ENCODE results near the gene KBTBD13.
"Not testable (repeated sequence)": the region's sequence is repeated elsewhere in the genome, so short reads cannot be mapped to it uniquely, and the experiment has no call there.

The KBTBD13 gene

DNA sequence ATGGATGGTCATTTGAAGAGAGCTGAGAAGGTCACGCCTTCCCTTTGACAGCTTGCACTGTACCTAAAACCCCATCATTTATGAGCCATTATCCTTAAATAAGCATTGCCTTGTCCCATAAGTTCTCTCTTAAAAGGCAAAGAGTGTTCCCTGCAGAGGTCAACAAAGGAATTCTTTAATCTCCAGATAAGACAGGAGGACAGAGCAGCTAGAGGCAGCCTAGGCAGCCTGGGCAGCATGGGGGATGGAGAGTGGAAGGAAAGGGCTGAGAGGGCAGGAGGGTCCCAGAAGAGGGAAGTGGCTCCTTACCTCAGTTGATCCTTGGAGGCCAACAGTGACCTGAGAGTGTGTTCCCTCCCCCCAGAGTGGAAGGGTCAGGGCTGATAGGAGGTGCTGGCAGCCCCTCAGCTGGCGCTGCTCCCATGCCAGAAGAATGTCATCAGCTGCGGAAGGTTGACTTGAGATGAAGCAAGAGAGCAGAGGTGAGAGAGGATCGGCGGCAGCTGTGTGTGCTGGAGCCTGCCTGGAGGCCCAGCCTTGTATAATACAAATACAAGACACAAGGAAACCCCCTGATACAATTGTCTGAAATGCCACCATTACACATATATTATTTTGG is 12.8 kb downstream of the KBTBD13 start:
- DNase-seq (ENCODE audit: low read depth): no peak

DNA sequence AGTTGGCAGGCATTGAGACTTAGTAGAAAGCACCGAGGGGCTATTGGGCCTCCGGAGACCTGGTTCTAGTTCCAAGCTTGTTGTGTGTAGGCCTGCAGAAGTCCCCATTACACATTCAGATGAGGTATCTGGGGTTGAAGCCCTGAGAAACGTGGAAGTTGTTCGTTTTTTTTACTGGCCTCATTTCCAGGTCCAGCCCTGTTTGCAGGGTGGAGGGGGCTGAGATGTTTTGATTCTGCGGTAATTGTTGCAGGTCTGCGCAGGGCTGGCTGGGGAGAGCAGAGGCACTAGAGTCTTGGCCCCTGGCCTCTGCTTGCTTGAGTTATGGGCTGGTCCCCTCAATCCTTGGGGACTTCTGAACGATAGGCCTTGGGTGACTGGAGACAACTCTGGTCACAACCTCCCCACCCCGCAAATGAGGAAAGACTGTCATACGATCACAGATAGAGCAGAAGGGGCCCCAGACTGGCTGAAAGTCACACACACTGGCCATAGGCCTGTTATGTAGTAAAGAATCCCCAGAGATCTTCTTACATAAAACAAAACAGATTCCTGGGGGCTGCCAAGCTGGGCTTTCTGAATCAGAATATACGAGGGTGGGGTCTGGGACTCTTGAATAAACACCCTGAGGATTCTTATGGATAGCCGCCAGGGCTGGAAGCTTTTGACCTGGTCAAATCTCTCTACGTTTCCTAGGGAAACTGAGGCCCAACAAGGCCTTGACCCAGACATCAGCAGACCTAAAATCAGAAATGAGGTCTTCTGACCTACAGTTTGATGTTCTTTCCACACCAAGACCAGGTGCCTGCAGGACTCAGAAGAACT is 15.6 kb downstream of the KBTBD13 start:
- no peak for DNase-seq (ENCODE audit: low read depth)

DNA sequence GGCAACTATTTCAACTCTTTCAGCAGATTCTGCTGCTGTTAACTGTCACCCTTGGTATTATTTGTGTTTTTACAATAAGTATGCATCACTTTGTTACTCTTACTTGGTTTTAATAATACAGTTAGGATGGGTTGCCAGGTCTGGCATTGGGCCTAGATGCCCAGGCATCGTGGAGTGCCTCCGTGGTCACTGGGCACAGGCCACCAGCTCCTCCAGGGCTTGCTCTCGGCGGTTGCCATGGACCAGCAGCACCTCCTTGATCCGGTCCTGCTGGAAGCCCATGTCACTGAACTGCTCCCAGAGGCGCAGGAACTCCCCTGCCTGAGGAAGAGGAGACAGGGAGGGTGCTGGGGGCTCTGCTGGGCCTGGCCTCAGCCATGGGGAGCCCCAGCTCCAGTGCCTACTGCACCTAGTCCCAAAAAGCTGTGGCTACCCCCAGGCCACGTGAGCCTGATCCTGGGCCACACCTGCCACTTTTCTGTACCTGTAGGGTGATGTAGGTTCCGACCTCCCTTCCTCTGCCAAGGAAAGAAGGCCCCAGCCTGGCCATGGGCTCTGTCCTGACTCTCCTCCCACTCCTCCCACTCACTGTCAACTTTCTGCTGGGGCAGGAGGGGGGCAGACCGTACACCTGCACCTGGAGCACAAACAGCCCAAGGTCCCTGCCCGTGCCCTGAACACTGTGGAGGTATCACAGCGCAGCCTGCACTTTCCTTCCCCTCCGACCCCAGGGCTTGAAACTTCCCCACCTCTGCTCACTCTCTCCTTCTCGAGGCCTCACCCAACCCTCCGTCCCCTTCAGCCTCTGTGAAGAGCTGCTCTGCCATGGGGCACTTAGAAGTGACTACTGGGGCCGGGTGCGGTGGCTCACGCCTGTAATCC is 16.6 kb downstream of the KBTBD13 start:
- no peak for DNase-seq (ENCODE audit: low read depth)

DNA sequence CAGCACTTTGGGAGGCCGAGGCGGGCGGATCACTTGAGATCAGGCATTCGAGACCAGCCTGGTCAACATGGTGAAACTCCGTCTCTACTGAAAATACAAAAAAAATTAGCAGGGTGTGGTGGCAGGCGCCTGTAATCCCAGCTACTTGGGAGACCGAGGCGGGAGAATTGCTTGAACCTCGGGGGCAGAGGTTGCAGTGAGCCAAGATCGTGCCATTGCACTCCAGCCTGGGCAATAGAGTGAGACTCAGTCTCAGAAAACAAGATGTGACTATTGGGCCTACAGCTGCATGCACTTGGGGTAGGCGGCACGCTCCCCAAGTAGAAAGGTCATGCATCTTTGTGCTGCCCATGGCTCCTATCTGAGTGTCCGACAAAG is 17.2 kb downstream of the KBTBD13 start:
- not testable (repeated sequence) for DNase-seq (ENCODE audit: low read depth)

DNA sequence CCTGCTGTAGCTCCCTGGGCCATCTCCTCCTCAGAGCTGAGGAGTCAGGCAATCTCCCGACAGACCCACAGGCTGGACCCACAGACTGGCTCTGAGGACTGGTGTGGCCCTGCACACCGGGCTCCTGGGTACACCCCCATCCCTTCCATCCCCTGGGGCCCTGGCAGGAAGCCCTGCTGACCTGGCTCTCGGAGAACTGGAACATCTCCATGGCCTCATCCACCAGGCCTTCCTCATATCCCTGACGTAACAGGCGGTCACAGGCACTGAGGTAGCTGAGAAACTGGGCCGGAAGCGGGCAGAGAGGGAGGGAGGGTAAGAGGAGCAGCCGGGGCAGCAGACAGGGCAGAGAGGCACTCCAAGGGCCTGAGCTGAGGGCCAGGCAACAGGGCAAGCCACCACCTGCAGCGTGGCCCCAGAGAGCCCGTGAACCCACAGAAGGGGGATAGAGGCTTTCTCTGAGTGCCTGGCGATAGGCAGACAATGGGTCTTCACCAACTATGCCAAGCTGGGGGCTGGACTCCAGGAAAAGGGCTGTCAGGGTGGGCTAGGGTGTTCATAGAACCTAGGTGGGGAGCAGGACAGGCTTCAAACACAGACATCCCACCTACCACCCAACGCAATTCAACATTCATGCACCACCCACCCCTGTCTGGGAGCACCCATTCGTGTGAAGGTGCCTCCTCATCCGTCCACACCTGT is 17.9 kb downstream of the KBTBD13 start:
- DNase-seq (ENCODE audit: low read depth): no peak

DNA sequence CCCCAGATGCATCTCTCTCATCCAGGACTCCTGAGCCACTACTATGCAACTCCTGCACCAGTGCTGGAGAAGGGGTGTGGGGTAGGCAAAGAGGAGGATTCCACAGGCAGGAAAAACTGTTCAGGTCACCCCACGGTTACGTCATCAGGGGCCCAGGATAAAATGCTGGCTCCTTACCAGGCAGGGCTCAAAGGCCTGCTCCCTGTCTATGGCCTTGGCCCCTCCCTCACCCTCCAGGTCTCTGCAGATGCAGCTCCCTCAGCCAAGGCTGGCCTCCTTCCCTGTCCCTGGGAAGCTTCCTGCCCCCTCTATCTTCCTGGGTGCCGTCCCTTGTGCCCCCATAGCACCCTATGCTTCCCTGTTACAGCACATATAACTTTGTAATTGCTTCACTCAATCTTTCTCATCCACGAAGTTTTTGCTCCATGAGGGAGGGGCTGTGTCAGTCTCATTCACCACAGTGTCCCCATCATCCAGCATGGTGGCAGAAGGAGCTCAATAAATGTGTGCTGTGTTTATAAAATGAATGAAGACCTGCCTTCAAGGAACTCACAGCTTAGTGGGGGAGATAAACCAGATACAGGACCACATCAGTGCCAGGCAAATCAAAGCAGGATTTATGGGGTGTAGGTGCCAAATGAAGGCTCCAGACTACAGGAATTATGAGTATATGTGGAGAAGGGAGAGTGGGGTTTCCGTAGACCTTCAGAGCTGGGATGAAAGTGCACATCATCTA is 18.6 kb downstream of the KBTBD13 start:
- DNase-seq (ENCODE audit: low read depth): no peak

DNA sequence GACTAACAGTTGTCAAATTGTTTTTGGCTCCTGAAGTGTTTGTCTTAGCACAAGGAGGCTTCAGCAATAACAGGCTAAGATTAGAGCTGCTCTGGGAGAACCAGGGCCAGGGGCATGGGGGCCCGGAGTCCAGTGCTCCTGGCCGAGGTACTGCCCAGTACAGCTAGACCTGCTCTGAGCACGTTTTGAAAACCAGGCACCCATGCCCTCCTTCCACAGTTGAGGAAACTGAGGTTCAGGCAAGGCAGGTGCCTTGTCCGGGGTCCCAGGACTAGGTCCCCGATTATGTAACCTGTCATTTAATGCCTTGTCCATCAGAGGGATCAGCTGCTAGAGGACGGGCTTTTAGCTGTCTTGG is 19.2 kb downstream of the KBTBD13 start:
- DNase-seq (ENCODE audit: low read depth): no peak

DNA sequence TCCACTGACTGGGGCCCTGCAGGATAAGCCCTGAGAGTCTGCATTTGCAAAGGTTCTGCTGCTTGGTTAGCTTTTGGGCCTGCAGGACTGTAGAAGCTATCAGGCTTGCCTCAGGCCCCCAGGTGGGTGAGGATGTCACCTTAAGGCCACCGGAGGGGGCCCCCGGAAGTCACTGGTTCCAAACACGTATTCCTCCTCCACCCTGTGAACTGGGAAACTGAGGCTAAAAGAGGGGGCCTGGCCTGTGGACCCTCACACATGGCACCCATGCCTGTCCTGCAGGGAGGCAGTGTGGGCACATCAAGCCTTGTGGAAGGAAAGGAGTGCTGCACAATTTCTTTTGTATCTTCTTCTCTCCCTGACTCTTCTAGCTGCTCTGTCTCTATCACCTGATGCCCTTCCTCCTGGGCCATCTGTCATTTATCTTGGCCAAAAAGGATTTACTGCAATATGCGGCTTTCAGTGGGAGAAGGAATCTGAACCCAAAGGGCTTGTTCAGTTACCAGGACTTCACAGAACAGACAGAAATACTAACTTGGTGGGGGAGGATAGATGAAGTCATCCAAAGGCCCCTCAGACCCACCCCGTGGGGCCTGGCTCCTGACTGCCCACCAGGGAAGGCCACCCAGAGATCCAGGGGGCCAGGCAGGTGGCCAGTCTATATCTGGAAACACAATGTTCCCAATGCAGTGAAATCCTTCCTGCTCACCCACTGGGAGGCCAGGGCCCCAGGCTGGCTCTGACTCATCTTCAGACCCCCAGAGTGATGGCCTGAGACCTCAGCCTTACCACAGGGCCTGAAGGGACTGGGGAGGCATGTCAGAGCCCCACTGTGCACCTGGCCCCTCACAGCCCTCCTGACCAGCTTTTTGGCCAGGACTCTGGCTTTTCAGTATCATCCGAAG is 20.2 kb downstream of the KBTBD13 start:
- DNase-seq (ENCODE audit: low read depth): no peak

DNA sequence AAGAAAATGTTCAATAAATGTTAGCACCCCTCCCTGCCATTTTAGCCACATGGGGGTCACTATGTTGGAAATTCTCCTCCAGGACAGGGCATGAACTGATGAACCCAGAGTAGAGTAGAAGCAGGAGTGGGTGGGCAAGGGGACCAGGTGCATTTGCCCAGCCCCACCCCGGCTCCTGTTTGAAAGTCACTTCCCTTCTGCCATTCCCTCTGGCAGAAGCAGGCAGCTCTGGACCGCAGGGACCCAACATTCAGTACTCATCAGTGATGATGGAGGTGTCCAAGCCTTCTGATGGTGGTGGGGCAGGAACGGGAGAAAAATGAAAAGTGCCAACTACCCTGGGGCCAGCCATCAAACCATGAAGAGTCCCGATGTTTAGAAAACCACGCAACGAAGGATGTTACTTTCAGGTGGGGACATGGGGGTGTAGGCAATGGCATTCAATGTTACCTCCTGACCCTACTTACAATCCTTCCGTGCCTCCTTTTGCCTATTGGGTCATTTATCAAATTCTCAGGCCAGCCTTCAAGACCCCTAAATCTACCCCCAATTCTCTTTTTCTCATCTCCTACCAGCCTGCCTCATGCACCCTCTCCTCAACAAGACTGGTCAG is 21.2 kb downstream of the KBTBD13 start:
- no peak for DNase-seq (ENCODE audit: low read depth)

DNA sequence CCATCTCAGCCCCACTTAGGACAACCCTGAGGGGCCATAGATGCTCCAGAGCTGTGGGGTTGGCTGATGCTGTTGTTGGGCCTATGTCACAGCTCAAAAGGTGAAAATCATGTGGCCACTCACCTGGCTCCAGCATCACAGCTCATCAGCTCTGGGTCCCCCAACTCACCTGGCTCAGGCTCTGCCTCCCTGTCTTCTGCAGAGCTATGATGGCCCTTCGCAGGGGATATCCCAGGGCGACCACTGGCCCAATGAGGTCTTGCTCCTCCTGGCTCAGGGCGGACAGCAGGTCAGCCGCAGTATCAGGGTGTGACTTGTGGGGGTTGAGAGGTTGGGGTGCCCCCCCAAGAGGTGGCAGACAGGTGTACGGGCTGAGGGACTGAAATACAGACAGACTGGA is 22.8 kb downstream of the KBTBD13 start:
- no peak for DNase-seq (ENCODE audit: low read depth)

DNA sequence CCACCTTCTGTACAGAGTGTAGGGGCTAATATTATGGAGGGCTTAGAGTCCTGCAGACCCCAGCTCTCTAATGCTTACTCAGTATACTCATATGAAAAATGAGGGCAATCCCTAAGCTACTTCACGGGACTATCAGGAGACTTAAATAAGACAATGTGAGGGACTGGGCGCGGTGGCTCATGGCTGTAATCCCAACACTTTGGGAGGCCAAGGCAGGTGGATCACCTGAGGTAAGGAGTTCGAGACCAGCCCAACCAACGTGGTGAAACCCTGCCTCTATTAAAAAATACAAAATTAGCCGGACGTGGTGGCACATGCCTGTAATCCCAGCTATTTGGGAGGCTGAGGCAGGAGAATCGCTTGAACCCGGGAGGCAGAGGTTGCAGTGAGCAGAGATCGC is 23.3 kb downstream of the KBTBD13 start:
- DNase-seq (ENCODE audit: low read depth): not testable (repeated sequence)

DNA sequence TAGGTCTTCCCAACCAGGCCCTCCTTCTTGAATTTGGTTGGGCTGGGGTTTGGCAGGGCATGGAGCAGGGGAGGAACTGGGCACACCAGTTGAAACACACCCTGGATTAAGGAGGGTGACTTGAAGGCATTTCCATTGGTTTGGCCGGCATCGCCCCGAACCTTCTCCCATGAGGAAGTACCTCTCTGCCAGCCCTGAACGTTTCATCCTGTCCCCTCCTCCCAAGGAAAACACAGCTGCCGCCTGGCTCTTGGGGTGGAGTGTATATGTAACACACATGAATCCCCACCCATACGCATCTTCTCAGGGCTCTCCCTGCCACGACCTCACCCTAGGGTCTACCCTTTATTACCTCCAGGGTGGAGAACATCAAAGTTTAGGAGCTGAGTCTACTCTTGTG is 23.9 kb downstream of the KBTBD13 start:
- no peak for DNase-seq (ENCODE audit: low read depth)

DNA sequence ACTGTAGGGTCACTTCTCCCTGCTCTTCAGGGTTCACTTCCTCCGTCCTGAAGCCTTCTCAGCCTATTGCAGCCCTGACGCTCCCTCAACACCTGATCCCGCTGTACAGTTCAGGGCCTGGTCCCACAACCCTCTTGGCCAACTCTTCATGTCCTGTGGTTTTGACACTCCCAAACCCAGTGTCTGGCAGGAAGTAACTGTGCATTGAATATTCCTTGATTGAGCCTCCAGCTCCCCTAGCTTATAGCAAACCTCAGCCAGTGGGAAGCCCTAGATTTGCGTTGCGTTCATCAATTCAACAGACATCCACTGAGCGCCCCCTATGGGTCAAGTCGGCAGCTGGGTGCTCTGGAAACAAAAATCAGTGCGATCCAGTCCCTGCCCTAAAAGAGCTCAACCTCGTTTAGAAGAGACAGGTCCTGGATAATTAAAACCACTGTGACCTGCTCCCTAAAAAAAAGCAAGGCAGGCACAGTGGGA is 24.9 kb downstream of the KBTBD13 start:
- DNase-seq (ENCODE audit: low read depth): peak; percentile 22

DNA sequence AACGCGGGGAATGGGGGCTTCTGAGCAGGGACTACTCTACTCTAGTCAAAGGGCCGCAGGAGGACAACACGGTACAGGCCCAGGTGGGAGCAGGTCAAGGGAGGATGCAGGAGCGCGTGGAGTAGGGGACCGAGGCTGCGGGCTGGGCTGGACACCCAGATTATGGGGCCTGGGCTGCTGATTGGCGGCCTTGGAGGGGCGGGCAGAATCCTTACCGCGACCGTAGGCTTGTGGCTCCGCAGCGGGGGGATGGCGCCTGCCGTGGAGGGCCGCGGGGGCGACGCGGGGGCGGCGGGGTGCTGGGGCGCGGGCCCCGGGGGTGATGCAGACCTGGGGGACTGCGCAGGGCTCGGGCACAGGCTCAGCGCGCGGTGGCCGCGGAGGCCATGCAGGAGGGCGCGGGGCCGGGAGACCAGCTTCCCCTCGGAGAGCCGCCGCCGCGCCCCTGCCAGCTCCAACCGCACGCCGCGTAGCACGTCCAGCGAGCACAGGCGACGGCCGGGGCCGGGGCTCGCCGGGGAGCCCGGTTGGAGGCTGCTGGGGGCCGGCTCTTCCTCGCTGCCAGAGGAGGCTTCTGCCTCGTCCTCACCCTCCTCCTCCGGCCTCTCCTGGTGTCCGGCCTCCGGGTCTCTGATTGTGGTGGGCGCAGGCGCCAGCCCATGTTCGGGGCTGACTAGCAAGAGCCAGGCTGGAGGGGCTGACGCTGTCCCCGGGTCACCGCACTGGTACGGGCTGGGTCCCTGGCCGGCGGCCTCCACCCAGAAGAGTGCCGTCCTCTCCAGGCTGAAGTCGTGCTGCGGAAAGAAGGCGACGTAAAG is 25.6 kb downstream of the KBTBD13 start:
- no peak for DNase-seq (ENCODE audit: low read depth)

DNA sequence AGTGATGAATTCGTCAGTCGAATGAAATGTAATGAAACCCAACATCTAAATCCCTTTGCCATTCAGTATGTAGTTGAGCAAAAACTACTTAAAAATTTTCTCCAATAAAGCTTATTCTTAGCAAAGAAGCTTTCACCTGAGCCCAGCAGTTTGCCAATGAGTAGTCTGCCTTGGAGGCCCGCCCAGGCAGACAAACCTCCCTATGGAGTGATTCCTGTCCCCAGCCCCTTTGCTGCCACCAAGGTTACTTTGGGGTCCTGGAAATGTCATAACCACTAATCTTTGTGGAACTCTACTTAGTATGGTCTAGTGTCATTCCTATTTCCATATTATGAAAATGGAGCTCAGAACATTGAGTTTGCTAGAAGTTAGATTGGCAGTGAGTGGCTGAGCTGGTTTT is 26.4 kb downstream of the KBTBD13 start:
- no peak for DNase-seq (ENCODE audit: low read depth)

DNA sequence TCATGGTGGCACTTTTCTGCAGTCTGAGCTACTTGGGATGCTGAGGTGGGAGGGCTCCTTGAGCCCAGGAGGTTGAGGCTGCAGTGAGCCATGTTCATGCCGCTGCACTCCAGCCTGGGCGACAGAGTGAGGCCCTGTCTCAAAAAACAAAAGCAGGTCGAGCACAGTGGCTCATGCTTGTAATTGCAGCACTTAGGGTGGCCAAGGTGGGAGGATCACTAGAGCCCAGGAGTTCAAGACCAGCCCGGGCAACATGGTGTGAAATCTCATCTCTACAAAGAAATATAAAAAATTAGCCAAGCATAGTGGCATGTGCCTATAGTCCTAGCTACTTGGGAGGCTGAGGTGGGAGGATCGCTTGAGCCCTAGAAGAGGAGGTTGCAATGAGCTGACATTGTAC is 28.5 kb downstream of the KBTBD13 start:
- DNase-seq (ENCODE audit: low read depth): no peak

DNA sequence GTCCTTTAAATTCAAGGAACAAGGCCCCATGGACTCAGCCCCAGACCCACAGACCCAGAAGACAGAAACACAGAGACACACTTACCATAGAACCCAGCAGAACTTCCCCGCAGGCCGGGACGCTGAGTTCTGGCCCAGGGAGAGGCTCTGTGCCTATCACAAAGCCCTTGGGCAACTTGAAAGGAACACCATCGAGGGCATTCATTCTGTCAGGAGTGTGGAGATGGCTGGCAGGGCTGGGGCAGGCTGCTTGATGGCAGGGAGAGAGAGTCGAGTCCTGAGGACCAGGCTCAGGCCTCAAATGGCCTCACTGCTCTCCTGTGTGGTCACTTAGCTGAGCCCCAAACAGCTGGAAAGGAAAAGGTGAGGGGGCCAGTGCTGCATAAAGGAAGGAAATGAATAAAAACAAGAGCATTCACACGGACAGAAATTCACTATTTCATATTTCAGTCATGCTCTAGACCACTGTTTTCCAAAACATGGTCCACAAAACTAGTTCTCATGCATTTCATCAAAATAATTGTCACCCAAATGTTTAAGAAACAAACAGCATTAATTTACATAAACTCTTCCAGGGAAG is 29.6 kb downstream of the KBTBD13 start:
- DNase-seq (ENCODE audit: low read depth): no peak

DNA sequence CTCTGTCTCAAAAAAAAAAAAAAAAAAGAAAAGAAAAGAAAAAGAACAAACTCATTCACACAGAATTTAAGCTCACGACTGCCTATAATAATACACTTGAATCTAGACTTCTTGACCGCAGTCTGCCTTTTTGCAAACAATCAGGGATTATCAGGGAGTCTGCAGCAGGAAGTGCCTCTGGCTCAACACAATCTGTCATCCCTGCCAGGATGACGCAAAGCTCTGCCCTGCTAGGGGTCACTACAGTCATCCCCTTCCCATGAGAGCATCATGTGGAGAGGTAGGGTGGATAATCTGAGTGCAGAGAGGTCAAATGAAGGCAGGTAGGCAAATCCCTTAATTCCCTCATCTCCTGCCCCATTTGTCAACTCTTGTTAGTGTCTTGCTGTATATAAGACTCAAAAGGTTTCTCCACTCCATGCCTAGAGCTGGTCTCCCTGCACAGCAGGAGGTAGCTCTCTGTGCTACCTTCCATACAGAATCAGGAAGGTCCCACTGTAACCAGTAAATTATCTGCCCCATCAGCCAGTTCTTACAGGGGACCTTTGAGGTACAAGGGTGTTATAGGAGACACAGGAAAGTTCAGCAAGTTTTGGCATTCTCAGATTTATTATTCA is 34.2 kb downstream of the KBTBD13 start:
- DNase-seq (ENCODE audit: low read depth): no peak
